IMR-90 (cell line): ENCODE results near the gene UCHL1. TPM values are rescaled to one million over a fixed set of nuclear protein-coding genes. Genes with fewer than 3 reads are reported as not detected.

Experiments used
- ATAC-seq: fragments of 200-7000 bp; cut with Tn5 transposase; 2 replicates; pipeline ENCODE4 v1.9.1; 2020; ENCODE audit warnings: low read depth, mild to moderate bottlenecking, moderate library complexity
- BruUV-seq: library from RNA; stranded (reverse); fragments of 400-500 nt; replicated peaks from 2 replicates; lab custom pipeline; 2021; lab: Mats Ljungman, UMichigan
- CTCF ChIA-PET: fragments of 300-600 bp; formaldehyde crosslinking; extraction: SDS; loops from one replicate; lab custom pipeline; 2021; ENCODE audit warnings: antibody characterized with exemption; lab: Yijun Ruan, JAX
- POLR2A ChIA-PET: fragments of 300-600 bp; sonication (Branson Sonifier 250); formaldehyde crosslinking; loops from one replicate; lab custom pipeline; 2022; ENCODE audit warnings: antibody characterized with exemption; ENCODE audit not compliant: unreplicated experiment; lab: Charles Lee
- DNase-seq: peaks from one replicate; pipeline ENCODE4 v3.0.0; 2013
- H2AFZ ChIP-seq: replicated peaks from 2 replicates; pipeline ENCODE3; 2013; ENCODE audit warnings: low read length, mild to moderate bottlenecking; ENCODE audit not compliant: poor library complexity
- H2AK5ac ChIP-seq: 2 replicates; pipeline ENCODE4 v1.6.1; 2013; ENCODE audit warnings: low read depth, low read length, inconsistent platforms
- H2AK9ac ChIP-seq: replicated peaks from 2 replicates; pipeline ENCODE3; 2013; ENCODE audit warnings: mild to moderate bottlenecking, low read depth, low read length, moderate library complexity; ENCODE audit not compliant: poor library complexity
- H2BK120ac ChIP-seq: 2 replicates; pipeline ENCODE4 v1.6.1; 2013; ENCODE audit warnings: low read depth, low read length, inconsistent platforms
- H2BK15ac ChIP-seq: 3 replicates; pipeline ENCODE4 v1.6.1; 2013; ENCODE audit warnings: low read depth, low read length, inconsistent platforms
- H2BK20ac ChIP-seq: 2 replicates; pipeline ENCODE4 v1.6.1; 2013; ENCODE audit warnings: low read depth, mild to moderate bottlenecking, inconsistent platforms, low read length, moderate library complexity
- H2BK5ac ChIP-seq: 2 replicates; pipeline ENCODE4 v1.6.1; 2013; ENCODE audit warnings: mild to moderate bottlenecking, low read depth, low read length, inconsistent platforms; ENCODE audit not compliant: poor library complexity, severe bottlenecking
- H3K14ac ChIP-seq: replicated peaks from 2 replicates; pipeline ENCODE4 v1.6.1; 2013; ENCODE audit warnings: low read depth, low read length, inconsistent platforms
- H3K18ac ChIP-seq: 2 replicates; pipeline ENCODE4 v1.6.1; 2013; ENCODE audit warnings: low read depth, low read length, control low read depth
- H3K23ac ChIP-seq: 2 replicates; pipeline ENCODE4 v1.6.1; 2013; ENCODE audit warnings: low read depth, low read length, inconsistent platforms
- H3K27ac ChIP-seq: 2 replicates; pipeline ENCODE4 v1.5.1; 2013; ENCODE audit warnings: mild to moderate bottlenecking, control low read depth, low read length; ENCODE audit not compliant: insufficient read depth
- H3K27me3 ChIP-seq: 2 replicates; pipeline ENCODE4 v1.6.1; 2013; ENCODE audit warnings: low read length; ENCODE audit not compliant: control insufficient read depth, insufficient read depth
- H3K36me3 ChIP-seq: 2 replicates; pipeline ENCODE4 v1.6.1; 2013; ENCODE audit warnings: low read length, mixed read lengths; ENCODE audit not compliant: control insufficient read depth, insufficient read depth
- H3K4ac ChIP-seq: 2 replicates; pipeline ENCODE4 v1.6.1; 2013; ENCODE audit warnings: low read depth, low read length, inconsistent platforms
- H3K4me1 ChIP-seq: 2 replicates; pipeline ENCODE4 v1.6.1; 2013; ENCODE audit warnings: low read length, mixed read lengths; ENCODE audit not compliant: control insufficient read depth, insufficient read depth
- H3K4me2 ChIP-seq: 2 replicates; pipeline ENCODE4 v1.6.1; 2013; ENCODE audit warnings: low read depth, mild to moderate bottlenecking, control low read depth, low read length, moderate library complexity
- H3K4me3 ChIP-seq: 2 replicates; pipeline ENCODE4 v1.5.1; 2013; ENCODE audit warnings: low read depth, mild to moderate bottlenecking, control low read depth, low read length, moderate library complexity; ENCODE audit not compliant: insufficient read depth
- H3K56ac ChIP-seq: 2 replicates; pipeline ENCODE4 v1.6.1; 2013; ENCODE audit warnings: low read length, inconsistent platforms; ENCODE audit not compliant: insufficient read depth; ENCODE audit errors: extremely low read depth
- H3K79me1 ChIP-seq, 2 experiments: 2 replicates each; pipeline ENCODE4 v1.6.1; 2013; ENCODE audit warnings: low read length in 2 of 2, inconsistent platforms in 1 of 2, low read depth in 1 of 2
- H3K9ac ChIP-seq: 2 replicates; pipeline ENCODE4 v1.6.1; 2013; ENCODE audit warnings: low read depth, low read length, control low read depth
- H3K9me1 ChIP-seq: 2 replicates; pipeline ENCODE4 v1.6.1; 2013; ENCODE audit warnings: low read length, inconsistent platforms; ENCODE audit not compliant: insufficient read depth
- H3K9me3 ChIP-seq: 2 replicates; pipeline ENCODE4 v1.6.1; 2013; ENCODE audit warnings: low read length; ENCODE audit not compliant: control insufficient read depth, insufficient read depth
- H4K20me1 ChIP-seq: 2 replicates; pipeline ENCODE4 v1.6.1; 2013; ENCODE audit warnings: low read length, inconsistent platforms; ENCODE audit not compliant: insufficient read depth
- H4K5ac ChIP-seq: 2 replicates; pipeline ENCODE4 v1.6.1; 2013; ENCODE audit warnings: mild to moderate bottlenecking, low read depth, low read length, control low read depth
- H4K8ac ChIP-seq, 2 experiments: 2 replicates each; pipeline ENCODE4 v1.6.1; 2013; ENCODE audit warnings: low read depth in 2 of 2, low read length in 2 of 2, control low read depth in 1 of 2, inconsistent platforms in 1 of 2
- H4K91ac ChIP-seq: 2 replicates; pipeline ENCODE4 v1.6.1; 2013; ENCODE audit warnings: low read depth, low read length, inconsistent platforms; ENCODE audit not compliant: insufficient read depth
- BHLHE40 ChIP-seq: fragments of 150-350 bp; IDR thresholded peaks from 2 replicates; pipeline ENCODE4 v1.6.1; 2016; ENCODE audit warnings: mild to moderate bottlenecking, low read depth, low read length
- CEBPB ChIP-seq: IDR thresholded peaks from 2 replicates; pipeline ENCODE4 v1.6.1; 2012; ENCODE audit warnings: low read depth, low read length, improper control_type of control experiment
- CHD1 ChIP-seq: IDR thresholded peaks from 2 replicates; pipeline ENCODE4 v1.6.1; 2012; ENCODE audit warnings: low read depth, low read length, improper control_type of control experiment
- FOS ChIP-seq: fragments of 150-350 bp; IDR thresholded peaks from 2 replicates; pipeline ENCODE4 v1.6.1; 2016; ENCODE audit warnings: low read depth, low read length
- MAZ ChIP-seq: IDR thresholded peaks from 2 replicates; pipeline ENCODE4 v1.6.1; 2012; ENCODE audit warnings: low read depth, mild to moderate bottlenecking, low read length, improper control_type of control experiment, moderate library complexity, borderline replicate concordance
- NFE2L2 ChIP-seq: fragments of 150-350 bp; IDR thresholded peaks from 2 replicates; pipeline ENCODE4 v1.6.1; 2016; ENCODE audit warnings: low read depth, mild to moderate bottlenecking, low read length
- POLR2A ChIP-seq: IDR thresholded peaks from 2 replicates; pipeline ENCODE4 v1.6.1; 2012; ENCODE audit warnings: mild to moderate bottlenecking, low read depth, low read length
- RAD21 ChIP-seq: IDR thresholded peaks from 2 replicates; pipeline ENCODE4 v1.6.1; 2012; ENCODE audit warnings: low read length, improper control_type of control experiment
- RCOR1 ChIP-seq: IDR thresholded peaks from 2 replicates; pipeline ENCODE4 v1.6.1; 2012; ENCODE audit warnings: mild to moderate bottlenecking, low read length, improper control_type of control experiment; ENCODE audit not compliant: insufficient replicate concordance
- SMC3 ChIP-seq: fragments of 150-350 bp; IDR thresholded peaks from 2 replicates; pipeline ENCODE4 v1.6.1; 2016; ENCODE audit warnings: low read depth, mild to moderate bottlenecking, antibody characterized with exemption, low read length, moderate library complexity
- WGBS, 2 experiments: methylation state at CpG; one replicate each; pipeline versions ENCODE4 v1.1.5 to v1.1.7; 2013; ENCODE audit warnings: missing lambda C conversion rate in 2 of 2; ENCODE audit not compliant: insufficient read length in 1 of 2; ENCODE audit errors: extremely low coverage in 2 of 2; 5-methylcytosine and 5-hydroxymethylcytosine counted together
- dilution Hi-C: fragments of 300-500 bp; cut with HindIII; formaldehyde crosslinking; loops from one replicate; pipeline ENCODE4 v1.14.3; 2018; ENCODE audit warnings: low sequenced_read_pairs; ENCODE audit not compliant: unreplicated experiment
- in situ Hi-C: fragments of 300-500 bp; cut with MboI; formaldehyde crosslinking; loops from 3 replicates; pipeline ENCODE4 v1.14.3; 2019; ENCODE audit warnings: low sequenced_read_pairs, inconsistent platforms, mixed read lengths
- intact Hi-C: fragments of 100-400 bp; cut with micrococcal nuclease; formaldehyde crosslinking; loops from 2 replicates; pipeline ENCODE4 v1.10.0; 2022
- polyA plus RNA-seq, 3 experiments: library from polyadenylated mRNA; depleted of rRNA; stranded (reverse); fragments of >200 nt; gene quantifications; 2 replicates each; pipeline ENCODE4 v1.2.3, GENCODE V29; 2012; ENCODE audit warnings: low replicate concordance in 1 of 3
- total RNA-seq: library from RNA; depleted of rRNA; stranded (reverse); fragments of >200 nt; gene quantifications from 2 replicates; pipeline ENCODE4 v1.2.3, GENCODE V29; 2012
- TF ChIP-seq, protein P1 (sequence below): fragments of 150-350 bp; IDR thresholded peaks from 2 replicates; pipeline ENCODE4 v1.6.1; 2017; ENCODE audit warnings: mild to moderate bottlenecking, antibody characterized with exemption, low read length, low read depth
- TF ChIP-seq, protein P2 (sequence below): fragments of 150-350 bp; IDR thresholded peaks from 2 replicates; pipeline ENCODE4 v1.6.1; 2016; ENCODE audit warnings: low read depth, mild to moderate bottlenecking, low read length, moderate library complexity, borderline replicate concordance

Gene UCHL1
- total and polyA plus RNA-seq, 2 of the 4 experiments (the other 2 are of a cell fraction), result 972 to 2,118 TPM

DNA sequence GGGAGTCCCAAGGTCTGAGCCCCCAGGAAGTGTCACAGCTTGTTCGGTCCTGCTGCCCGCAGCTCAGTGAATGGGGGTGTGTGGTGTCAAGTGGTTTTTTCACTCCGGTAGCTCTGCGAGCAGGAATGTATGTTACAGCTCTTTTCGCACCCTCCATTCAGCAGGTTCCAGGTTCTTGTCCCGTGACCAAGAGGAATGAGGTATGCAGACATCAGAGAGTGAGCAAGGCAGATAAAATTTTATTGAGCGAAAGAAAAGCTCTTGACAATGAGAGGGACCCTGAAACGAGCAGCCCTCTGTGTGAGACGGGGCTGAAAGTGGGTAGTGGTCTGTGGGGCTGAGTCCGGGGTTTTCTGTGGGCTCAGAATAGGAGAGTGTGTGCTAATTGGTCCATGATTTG is 31.5 kb downstream of the UCHL1 start:
- H3K9ac ChIP-seq, result no peak overlapping the region
- no peaks in the 10 kb centered on the region; the same call in 1 of the 2 replicates for H3K9me3 ChIP-seq
- H3K4ac ChIP-seq, result no peak overlapping the region
- no peak overlapping the region for H2AFZ ChIP-seq
- no peak overlapping the region for H2BK5ac ChIP-seq
- no peak overlapping the region for H3K56ac ChIP-seq
- H3K27ac ChIP-seq, result no peak overlapping the region
- no TSS peak for BruUV-seq
- dilution Hi-C loops (no loop called here), in situ Hi-C loops (loop anchor here (10.0 kb wide), 1 partner anchor 597 kb away; no protein-coding TSS in a partner anchor), intact Hi-C loops (no loop called here)
- POLR2A ChIA-PET, result no interaction called here
- H3K79me1 ChIP-seq, result no peaks in the 10 kb centered on the region
- H3K9me1 ChIP-seq, result 0 out of 2 replicates have a peak, but pooled peaks cover 3% of the 10 kb centered on the region
- H3K4me3 ChIP-seq, result no peak overlapping the region
- CTCF ChIA-PET, result interaction anchor here (0.7 kb wide), 1 partner anchor 373 kb away, joined by 3 read pairs; no protein-coding TSS in a partner anchor
- no peak overlapping the region for H2BK20ac ChIP-seq
- peak overlapping the region; percentile 79; the same call in 1 of the 2 replicates for H2AK5ac ChIP-seq
- H3K4me2 ChIP-seq, result no peak overlapping the region
- H4K91ac ChIP-seq, result 0 out of 2 replicates have a peak overlapping the region, but pooled peaks have one; percentile 6
- no peak overlapping the region for H4K8ac ChIP-seq
- H3K23ac ChIP-seq, result no peak overlapping the region
- no peaks in the 10 kb centered on the region for H3K36me3 ChIP-seq
- H3K14ac ChIP-seq, result no peak overlapping the region
- H3K27me3 ChIP-seq, result no peaks in the 10 kb centered on the region
- peak overlapping the region; percentile 9; the same call in 1 of the 2 replicates for H3K18ac ChIP-seq
- ATAC-seq, result no peak
- no peaks in the 10 kb centered on the region for H4K20me1 ChIP-seq
- H4K5ac ChIP-seq, result no peak overlapping the region
- TF ChIP-seq POLR2A, result no peak
- TF ChIP-seq, protein P1, sequence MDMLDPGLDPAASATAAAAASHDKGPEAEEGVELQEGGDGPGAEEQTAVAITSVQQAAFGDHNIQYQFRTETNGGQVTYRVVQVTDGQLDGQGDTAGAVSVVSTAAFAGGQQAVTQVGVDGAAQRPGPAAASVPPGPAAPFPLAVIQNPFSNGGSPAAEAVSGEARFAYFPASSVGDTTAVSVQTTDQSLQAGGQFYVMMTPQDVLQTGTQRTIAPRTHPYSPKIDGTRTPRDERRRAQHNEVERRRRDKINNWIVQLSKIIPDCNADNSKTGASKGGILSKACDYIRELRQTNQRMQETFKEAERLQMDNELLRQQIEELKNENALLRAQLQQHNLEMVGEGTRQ, result no peak
- no peak for TF ChIP-seq NFE2L2
- TF ChIP-seq RAD21, result no peak
- no peak for TF ChIP-seq MAZ
- TF ChIP-seq, protein P2, sequence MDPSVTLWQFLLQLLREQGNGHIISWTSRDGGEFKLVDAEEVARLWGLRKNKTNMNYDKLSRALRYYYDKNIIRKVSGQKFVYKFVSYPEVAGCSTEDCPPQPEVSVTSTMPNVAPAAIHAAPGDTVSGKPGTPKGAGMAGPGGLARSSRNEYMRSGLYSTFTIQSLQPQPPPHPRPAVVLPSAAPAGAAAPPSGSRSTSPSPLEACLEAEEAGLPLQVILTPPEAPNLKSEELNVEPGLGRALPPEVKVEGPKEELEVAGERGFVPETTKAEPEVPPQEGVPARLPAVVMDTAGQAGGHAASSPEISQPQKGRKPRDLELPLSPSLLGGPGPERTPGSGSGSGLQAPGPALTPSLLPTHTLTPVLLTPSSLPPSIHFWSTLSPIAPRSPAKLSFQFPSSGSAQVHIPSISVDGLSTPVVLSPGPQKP, result no peak
- TF ChIP-seq CEBPB, result no peak
- TF ChIP-seq BHLHE40, result no peak
- no peak for TF ChIP-seq SMC3
- TF ChIP-seq RCOR1, result no peak
- no peak for TF ChIP-seq FOS
- no peak for TF ChIP-seq CHD1
- no peak for DNase-seq
- WGBS, 2 experiments, result 100% methylated on average over 2 of the region's 10 CpGs; no CpG with 5 or more reads in 1 of the 2 experiments
- peak overlapping the region; percentile 4; the same call in 2 of the 3 replicates for H2BK15ac ChIP-seq
- H2AK9ac ChIP-seq, result no peak overlapping the region
- H3K4me1 ChIP-seq, result peaks cover 9% of the 10 kb centered on the region
- 0 out of 2 replicates have a peak overlapping the region, but pooled peaks have one; percentile 21 for H2BK120ac ChIP-seq
